ENCODE measurements around the gene SCN7A. TPM values are rescaled to one million over a fixed set of nuclear protein-coding genes. Genes with fewer than 3 reads are reported as not detected.

Gene SCN7A
- total and polyA plus RNA-seq, 9 donors, result 31.2 to 133 (median 71.9) TPM

GRCh38 chr2:166516712-166517303 lies 22.8 kb upstream of the SCN7A start:
- Histone ChIP-seq H3K4me1 (ENCODE audit: insufficient read depth) (peaks cover 2% of the 10 kb centered on the region), H3K36me3 (no peaks in the 10 kb centered on the region), H3K4me3 (no peak overlapping the region), H3K27me3 (no peaks in the 10 kb centered on the region), H3K27ac (no peak overlapping the region), H3K9me3 (no peaks in the 10 kb centered on the region)
- 0 to 2% (median 2%) methylated on average over 2 of the region's 2 CpGs for WGBS, 3 donors
- peak; percentile 31 to 70 (median 45) for DNase-seq
- TF ChIP-seq EP300 (IDR thresholded peaks at IDR 0.05) (no peak), CTCF (IDR thresholded peaks at IDR 0.05) (peak; percentile 54 to 55 (median 55))
- intact Hi-C loops (cut with DNase I), result no loop called here

- no peaks in the 10 kb centered on the region for H3K9me3 ChIP-seq
- no peak overlapping the region for H3K27ac ChIP-seq
- 93 to 98% (median 95%) methylated on average over 1 of the region's 1 CpG for WGBS, 3 donors
- DNase-seq, result no peak
- no peak overlapping the region for H3K4me3 ChIP-seq
- H3K4me1 ChIP-seq (ENCODE audit: insufficient read depth), result peaks cover 2% of the 10 kb centered on the region
- no peak for TF ChIP-seq CTCF (IDR thresholded peaks at IDR 0.05)
- no peak for TF ChIP-seq POLR2A (IDR thresholded peaks at IDR 0.05)
- TF ChIP-seq EP300 (IDR thresholded peaks at IDR 0.05), result no peak
- H3K27me3 ChIP-seq, result no peaks in the 10 kb centered on the region
- intact Hi-C loops (cut with DNase I), result no loop called here
- no peaks in the 10 kb centered on the region for H3K36me3 ChIP-seq
Measured at GRCh38 chr2:166513952-166514351, 19.9 kb upstream of the SCN7A start.

- intact Hi-C loops (cut with DNase I), result no loop called here
- H3K27me3 ChIP-seq, result no peaks in the 10 kb centered on the region
- no peaks in the 10 kb centered on the region for H3K36me3 ChIP-seq
- no peak for TF ChIP-seq POLR2A (IDR thresholded peaks at IDR 0.05)
- TF ChIP-seq EP300 (IDR thresholded peaks at IDR 0.05), result no peak
- TF ChIP-seq CTCF (IDR thresholded peaks at IDR 0.05), result no peak
- 57 to 67% (median 59%) methylated on average over 1 of the region's 1 CpG for WGBS, 3 donors
- no peak overlapping the region for H3K4me3 ChIP-seq
- no peak overlapping the region for H3K27ac ChIP-seq
- no peak for DNase-seq
- no peaks in the 10 kb centered on the region for H3K4me1 ChIP-seq (ENCODE audit: insufficient read depth)
- H3K9me3 ChIP-seq, result no peaks in the 10 kb centered on the region
Measured at GRCh38 chr2:166499281-166499680, 5.2 kb upstream of the SCN7A start.

GRCh38 chr2:166491461-166491860 lies 2.6 kb downstream of the SCN7A start:
- no peaks in the 10 kb centered on the region for H3K36me3 ChIP-seq
- H3K4me1 ChIP-seq (ENCODE audit: insufficient read depth), result peaks cover 4% of the 10 kb centered on the region
- H3K4me3 ChIP-seq, result no peak overlapping the region
- DNase-seq, result no peak
- intact Hi-C loops (cut with DNase I), result no loop called here
- H3K27ac ChIP-seq, result no peak overlapping the region
- H3K9me3 ChIP-seq, result no peaks in the 10 kb centered on the region
- no peak for TF ChIP-seq POLR2A (IDR thresholded peaks at IDR 0.05)
- TF ChIP-seq CTCF (IDR thresholded peaks at IDR 0.05), result no peak
- TF ChIP-seq EP300 (IDR thresholded peaks at IDR 0.05), result no peak
- no peaks in the 10 kb centered on the region for H3K27me3 ChIP-seq
- WGBS, 3 donors, result 80 to 86% (median 80%) methylated on average over 1 of the region's 1 CpG

Data from ovary (tissue), 9 donors.